ENCODE measurements around the gene ACTN4.

ACTN4 gene

GRCh38 chr19:38693380-38694223, 46.2 kb downstream of the ACTN4 start:
- in situ Hi-C loops (cut with HindIII; ENCODE audit: low sequenced_read_pairs), result no loop called here

GRCh38 chr19:38695317-38695683, 47.9 kb downstream of the ACTN4 start:
- in situ Hi-C loops (cut with HindIII; ENCODE audit: low sequenced_read_pairs), result no loop called here

- in situ Hi-C loops (cut with HindIII; ENCODE audit: low sequenced_read_pairs), result no loop called here
These were observed 48.6 kb downstream of the ACTN4 start for GRCh38 chr19:38695832-38696728.

- in situ Hi-C loops (cut with HindIII; ENCODE audit: low sequenced_read_pairs), result no loop called here
These were observed 49.2 kb downstream of the ACTN4 start for GRCh38 chr19:38696729-38697055.

- in situ Hi-C loops (cut with HindIII; ENCODE audit: low sequenced_read_pairs), result no loop called here
These were observed 49.7 kb downstream of the ACTN4 start for GRCh38 chr19:38697197-38697596.

GRCh38 chr19:38697641-38698071, 50.2 kb downstream of the ACTN4 start:
- in situ Hi-C loops (cut with HindIII; ENCODE audit: low sequenced_read_pairs), result no loop called here

GRCh38 chr19:38698225-38699026, 51.0 kb downstream of the ACTN4 start:
- in situ Hi-C loops (cut with HindIII; ENCODE audit: low sequenced_read_pairs), result no loop called here

GRCh38 chr19:38699027-38699346, 51.5 kb downstream of the ACTN4 start:
- in situ Hi-C loops (cut with HindIII; ENCODE audit: low sequenced_read_pairs), result no loop called here

- in situ Hi-C loops (cut with HindIII; ENCODE audit: low sequenced_read_pairs), result no loop called here
These were observed 52.3 kb downstream of the ACTN4 start for GRCh38 chr19:38699647-38700349.

- in situ Hi-C loops (cut with HindIII; ENCODE audit: low sequenced_read_pairs), result no loop called here
These were observed 53.0 kb downstream of the ACTN4 start for GRCh38 chr19:38700350-38700901.

GRCh38 chr19:38700902-38701454, 53.5 kb downstream of the ACTN4 start:
- in situ Hi-C loops (cut with HindIII; ENCODE audit: low sequenced_read_pairs), result no loop called here

- in situ Hi-C loops (cut with HindIII; ENCODE audit: low sequenced_read_pairs), result no loop called here
These were observed 54.1 kb downstream of the ACTN4 start for GRCh38 chr19:38701455-38702063.

GRCh38 chr19:38702278-38702677, 54.8 kb downstream of the ACTN4 start:
- in situ Hi-C loops (cut with HindIII; ENCODE audit: low sequenced_read_pairs), result no loop called here

- in situ Hi-C loops (cut with HindIII; ENCODE audit: low sequenced_read_pairs), result no loop called here
These were observed 56.1 kb downstream of the ACTN4 start for GRCh38 chr19:38703509-38703908.

GRCh38 chr19:38704488-38705026, 57.1 kb downstream of the ACTN4 start:
- in situ Hi-C loops (cut with HindIII; ENCODE audit: low sequenced_read_pairs), result no loop called here

GRCh38 chr19:38705197-38706019, 58.0 kb downstream of the ACTN4 start:
- in situ Hi-C loops (cut with HindIII; ENCODE audit: low sequenced_read_pairs), result no loop called here

- in situ Hi-C loops (cut with HindIII; ENCODE audit: low sequenced_read_pairs), result no loop called here
These were observed 59.5 kb downstream of the ACTN4 start for GRCh38 chr19:38706792-38707511.

Data from DLD1 (cell line).